ENCODE measurements around the gene GTF3A.

GTF3A gene

DNA sequence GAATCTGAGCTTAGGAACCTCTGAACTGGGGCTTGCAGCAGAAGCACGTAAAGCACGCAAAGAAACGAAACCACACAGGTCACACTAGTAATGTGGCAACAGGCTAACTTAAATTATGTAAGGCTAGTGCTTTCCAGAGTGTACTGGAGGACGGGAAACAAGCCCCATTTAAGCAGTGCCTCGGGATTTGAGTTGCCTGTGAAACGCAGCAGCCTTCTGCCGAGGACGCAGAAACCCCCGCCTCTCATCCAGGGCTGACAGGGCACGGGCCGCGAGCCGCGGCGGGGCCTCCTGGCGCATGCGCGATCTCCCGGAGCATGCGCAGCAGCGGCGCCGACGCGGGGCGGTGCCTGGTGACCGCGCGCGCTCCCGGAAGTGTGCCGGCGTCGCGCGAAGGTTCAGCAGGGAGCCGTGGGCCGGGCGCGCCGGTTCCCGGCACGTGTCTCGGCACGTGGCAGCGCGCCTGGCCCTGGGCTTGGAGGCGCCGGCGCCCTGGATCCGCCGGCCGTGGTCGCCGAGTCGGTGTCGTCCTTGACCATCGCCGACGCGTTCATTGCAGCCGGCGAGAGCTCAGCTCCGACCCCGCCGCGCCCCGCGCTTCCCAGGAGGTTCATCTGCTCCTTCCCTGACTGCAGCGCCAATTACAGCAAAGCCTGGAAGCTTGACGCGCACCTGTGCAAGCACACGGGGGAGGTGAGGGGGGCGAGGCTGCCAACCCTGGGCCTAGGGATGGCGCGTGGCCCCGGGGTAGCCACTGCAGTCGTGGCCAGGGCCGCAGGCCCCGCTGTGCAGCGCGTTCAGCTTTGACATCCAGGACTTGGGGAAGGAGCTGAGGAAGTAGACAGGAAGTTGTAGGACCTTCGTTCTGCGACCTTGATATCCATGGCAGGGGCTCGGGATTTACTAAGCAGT, at the start of gene GTF3A:
GTF3A (plus strand) TSS at position 374 of the 912 bp plus-strand sequence.
- Histone ChIP-seq H3K4me1 (ENCODE audit: insufficient read depth, low read length) (peaks cover 24% of the 10 kb centered on the region), H3K27me3 (ENCODE audit: insufficient read depth, low read length) (peaks cover 5% of the 10 kb centered on the region), H2AFZ (ENCODE audit: low read depth, low read length) (peak within 1 kb of the TSS; percentile 69), H3K4me3 (ENCODE audit: low read length) (peak within 1 kb of the TSS; percentile 78), H3K9me3 (ENCODE audit: low read length) (no peaks in the 10 kb centered on the region), H3K36me3 (ENCODE audit: insufficient read depth, low read length) (peaks cover 23% of the 10 kb centered on the region)

DNA sequence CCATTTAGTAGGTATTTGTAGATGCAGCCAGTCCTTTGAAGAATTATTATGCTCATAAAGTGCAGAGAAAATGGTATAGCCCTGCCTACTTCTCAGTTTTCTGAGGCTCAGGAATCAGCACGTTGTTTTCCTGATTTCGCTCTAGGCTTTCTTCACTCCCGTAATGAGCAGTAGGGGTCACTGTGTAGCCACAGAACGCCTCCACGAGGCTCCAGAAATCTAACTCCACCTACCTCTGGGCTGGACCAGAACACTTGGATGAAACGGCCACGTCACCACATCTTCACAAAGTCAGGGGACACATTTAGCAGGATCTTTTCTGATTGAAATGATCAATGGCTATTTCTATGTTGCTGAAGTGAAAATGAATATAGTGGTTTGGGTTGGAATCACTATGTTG, 49.8 kb upstream of the GTF3A start:
- H3K4me1 ChIP-seq (ENCODE audit: insufficient read depth, low read length), result no peaks in the 10 kb centered on the region
- H2AFZ ChIP-seq (ENCODE audit: low read depth, low read length), result no peak overlapping the region
- H3K4me3 ChIP-seq (ENCODE audit: low read length), result no peak overlapping the region
- no peaks in the 10 kb centered on the region for H3K36me3 ChIP-seq (ENCODE audit: insufficient read depth, low read length)
- H3K9me3 ChIP-seq (ENCODE audit: low read length), result no peaks in the 10 kb centered on the region
- peaks cover 9% of the 10 kb centered on the region for H3K27me3 ChIP-seq (ENCODE audit: insufficient read depth, low read length)

DNA sequence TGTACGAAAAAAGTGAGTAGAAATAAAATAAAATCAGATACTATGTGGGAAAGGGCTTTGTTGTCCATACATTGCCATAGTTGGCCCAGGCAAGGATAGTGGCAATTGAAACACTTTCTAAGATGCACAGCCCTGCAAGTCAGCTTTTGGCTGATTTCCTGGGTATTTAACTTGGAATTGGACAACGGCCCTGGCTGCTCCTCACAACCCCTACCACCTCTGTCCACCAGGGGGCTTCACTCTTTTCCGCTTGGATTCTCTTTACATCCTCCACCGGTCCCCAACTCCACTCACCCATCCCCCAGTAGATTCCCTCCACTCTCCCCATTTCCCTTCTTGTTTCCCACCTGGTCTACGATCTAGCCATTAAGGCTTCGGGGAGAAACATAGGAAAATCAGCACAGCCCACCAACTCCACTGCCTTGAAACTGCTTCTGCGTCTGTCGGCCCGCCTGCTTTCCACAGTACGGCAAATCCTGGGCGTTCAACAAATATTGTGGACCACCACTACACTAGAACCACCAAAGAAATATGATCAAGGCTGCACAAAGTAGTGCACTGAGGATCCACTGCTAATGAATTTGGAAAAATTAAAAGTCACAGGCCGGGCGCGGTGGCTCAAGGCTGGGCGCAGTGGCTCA, 48.6 kb upstream of the GTF3A start:
- no peak overlapping the region for H3K4me3 ChIP-seq (ENCODE audit: low read length)
- H3K4me1 ChIP-seq (ENCODE audit: insufficient read depth, low read length), result no peaks in the 10 kb centered on the region
- H3K9me3 ChIP-seq (ENCODE audit: low read length), result no peaks in the 10 kb centered on the region
- no peak overlapping the region for H2AFZ ChIP-seq (ENCODE audit: low read depth, low read length)
- H3K36me3 ChIP-seq (ENCODE audit: insufficient read depth, low read length), result no peaks in the 10 kb centered on the region
- H3K27me3 ChIP-seq (ENCODE audit: insufficient read depth, low read length), result peaks cover 9% of the 10 kb centered on the region

DNA sequence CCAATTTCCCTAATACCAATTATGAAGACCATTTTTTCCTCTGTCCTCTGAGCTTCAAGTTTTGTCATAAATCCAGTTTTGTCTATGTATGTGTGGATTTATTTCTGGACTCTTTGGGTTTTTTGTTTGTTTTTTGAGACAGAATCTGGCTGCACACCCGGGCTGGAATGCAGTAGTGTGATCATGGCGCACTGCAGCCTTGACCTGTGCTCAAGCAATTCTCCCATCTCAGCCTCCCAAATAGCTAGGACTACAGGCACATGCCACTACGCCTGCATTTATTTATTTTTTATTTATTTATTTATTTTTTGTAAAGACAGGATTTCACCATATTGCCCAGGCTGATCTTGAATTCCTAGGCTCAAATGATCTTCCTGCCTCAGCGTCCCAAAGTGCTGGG, 45.3 kb upstream of the GTF3A start:
- no peaks in the 10 kb centered on the region for H3K27me3 ChIP-seq (ENCODE audit: insufficient read depth, low read length)
- H3K4me1 ChIP-seq (ENCODE audit: insufficient read depth, low read length), result no peaks in the 10 kb centered on the region
- H3K9me3 ChIP-seq (ENCODE audit: low read length), result no peaks in the 10 kb centered on the region
- no peak overlapping the region for H2AFZ ChIP-seq (ENCODE audit: low read depth, low read length)
- no peak overlapping the region for H3K4me3 ChIP-seq (ENCODE audit: low read length)
- no peaks in the 10 kb centered on the region for H3K36me3 ChIP-seq (ENCODE audit: insufficient read depth, low read length)

DNA sequence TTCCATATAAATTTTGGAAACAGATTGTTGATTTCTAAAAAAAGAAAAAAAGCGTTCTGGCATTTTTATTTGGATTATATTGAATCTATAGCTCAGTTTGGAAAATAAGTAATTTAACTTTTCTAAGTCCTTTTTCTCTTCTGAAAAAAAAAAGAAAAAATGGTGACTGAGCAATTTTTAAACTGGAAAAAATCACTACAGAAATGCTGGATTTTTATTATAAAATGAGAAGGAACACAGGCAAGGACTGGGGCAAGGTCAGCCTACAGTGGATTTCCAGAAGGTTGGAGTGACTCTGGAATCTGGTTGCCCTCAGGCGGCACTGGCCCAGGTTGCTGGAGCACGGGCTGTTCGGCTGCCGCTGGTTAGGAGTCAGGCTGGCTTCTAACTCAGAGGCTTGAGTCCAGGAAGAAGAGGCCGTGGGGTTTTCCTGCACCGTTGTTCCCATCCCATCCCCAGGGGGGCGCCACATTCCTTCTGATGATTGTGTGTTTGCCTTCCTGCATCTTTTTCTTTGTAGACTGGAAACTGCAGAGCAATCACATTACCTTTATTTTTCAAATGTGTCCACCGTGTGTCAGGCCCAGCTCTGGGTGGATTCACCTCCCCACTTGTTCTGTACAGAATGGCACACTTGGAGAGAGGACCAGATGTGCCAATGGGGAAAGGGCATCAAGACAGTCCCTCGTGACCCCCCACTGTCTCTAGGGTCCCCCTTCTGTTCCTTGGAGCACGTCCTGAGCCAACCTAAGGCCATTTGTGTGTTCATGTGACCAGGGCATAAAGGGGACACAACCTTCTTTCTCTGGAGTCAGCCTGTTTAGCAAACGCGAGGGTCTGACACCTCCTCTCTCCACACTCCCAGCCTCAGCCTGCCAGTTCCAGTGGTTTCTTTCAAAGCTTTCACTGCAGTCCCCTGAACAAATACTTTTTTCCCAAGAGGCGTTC, 44.5 kb upstream of the GTF3A start:
- Histone ChIP-seq H3K27me3 (ENCODE audit: insufficient read depth, low read length) (peaks cover 3% of the 10 kb centered on the region), H3K36me3 (ENCODE audit: insufficient read depth, low read length) (no peaks in the 10 kb centered on the region), H3K4me1 (ENCODE audit: insufficient read depth, low read length) (no peaks in the 10 kb centered on the region), H3K9me3 (ENCODE audit: low read length) (no peaks in the 10 kb centered on the region), H2AFZ (ENCODE audit: low read depth, low read length) (no peak overlapping the region), H3K4me3 (ENCODE audit: low read length) (no peak overlapping the region)

DNA sequence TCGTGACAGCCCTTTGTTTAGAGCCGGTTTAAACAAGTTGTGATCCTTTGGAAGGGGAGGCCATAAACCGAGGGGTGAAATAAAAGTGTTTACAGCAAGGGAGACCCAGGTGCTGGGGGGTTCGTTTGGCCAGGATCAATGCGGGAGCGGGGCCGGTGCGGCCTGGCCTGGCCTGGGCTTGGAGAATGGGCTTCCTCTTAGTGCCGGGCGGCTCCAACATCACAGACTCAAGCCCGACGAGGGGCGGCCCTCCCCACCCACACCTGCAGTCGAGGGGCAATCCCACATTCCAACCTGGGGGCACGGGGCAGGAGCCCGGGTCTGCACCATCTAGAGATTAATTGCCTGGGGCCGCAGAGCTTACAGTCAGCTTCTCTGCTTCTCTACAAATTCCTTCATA, 42.8 kb upstream of the GTF3A start:
- no peaks in the 10 kb centered on the region for H3K4me1 ChIP-seq (ENCODE audit: insufficient read depth, low read length)

DNA sequence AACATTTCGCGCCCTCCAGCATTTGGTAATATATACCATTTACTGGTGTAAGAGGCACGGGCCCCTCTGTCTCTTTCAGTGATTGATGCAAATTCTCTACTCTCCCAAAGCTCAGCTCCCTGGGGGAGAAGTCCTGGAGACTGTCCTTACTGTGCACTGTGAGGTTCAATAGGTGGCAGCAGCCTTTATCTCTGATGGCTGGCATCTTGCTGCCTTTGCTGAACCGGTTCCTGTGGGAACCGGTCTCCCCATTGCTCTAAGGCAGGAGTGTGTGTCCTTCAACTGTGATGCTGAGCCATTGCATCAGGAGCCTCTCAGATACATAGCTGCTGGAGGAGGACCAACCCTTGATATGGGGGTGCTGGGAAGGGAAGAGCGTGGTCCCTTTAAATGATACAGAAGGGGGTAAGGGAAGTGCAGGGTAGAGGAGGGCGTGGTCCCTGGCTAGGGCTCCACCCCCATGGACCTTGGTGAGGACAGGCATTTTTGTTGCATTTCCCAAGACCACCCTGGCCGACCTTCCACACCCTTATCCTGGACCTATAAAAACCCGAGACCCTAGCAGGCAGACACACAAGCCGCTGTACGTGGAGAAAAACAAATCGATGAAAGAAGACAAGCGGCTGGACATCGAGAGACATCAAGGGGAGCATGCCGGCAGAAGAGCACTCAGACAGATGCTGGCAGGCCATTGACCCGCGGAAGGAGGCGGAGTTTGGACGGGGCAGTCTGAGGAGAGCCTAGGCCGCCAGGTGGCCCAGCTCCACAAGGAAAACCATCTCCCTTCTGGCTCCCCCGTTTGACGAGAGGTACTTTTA, 41.1 kb upstream of the GTF3A start:
- H2AFZ ChIP-seq (ENCODE audit: low read depth, low read length), result no peak overlapping the region
- no peaks in the 10 kb centered on the region for H3K4me1 ChIP-seq (ENCODE audit: insufficient read depth, low read length)
- H3K9me3 ChIP-seq (ENCODE audit: low read length), result no peaks in the 10 kb centered on the region
- H3K4me3 ChIP-seq (ENCODE audit: low read length), result no peak overlapping the region
- no peaks in the 10 kb centered on the region for H3K36me3 ChIP-seq (ENCODE audit: insufficient read depth, low read length)
- H3K27me3 ChIP-seq (ENCODE audit: insufficient read depth, low read length), result peaks cover 12% of the 10 kb centered on the region

More for the DNA sequence above, 42.8 kb upstream of the GTF3A start:
- peak overlapping the region; percentile 27 for H2AFZ ChIP-seq (ENCODE audit: low read depth, low read length)
- H3K9me3 ChIP-seq (ENCODE audit: low read length), result no peaks in the 10 kb centered on the region
- no peak overlapping the region for H3K4me3 ChIP-seq (ENCODE audit: low read length)
- H3K36me3 ChIP-seq (ENCODE audit: insufficient read depth, low read length), result no peaks in the 10 kb centered on the region
- peaks cover 12% of the 10 kb centered on the region for H3K27me3 ChIP-seq (ENCODE audit: insufficient read depth, low read length)

DNA sequence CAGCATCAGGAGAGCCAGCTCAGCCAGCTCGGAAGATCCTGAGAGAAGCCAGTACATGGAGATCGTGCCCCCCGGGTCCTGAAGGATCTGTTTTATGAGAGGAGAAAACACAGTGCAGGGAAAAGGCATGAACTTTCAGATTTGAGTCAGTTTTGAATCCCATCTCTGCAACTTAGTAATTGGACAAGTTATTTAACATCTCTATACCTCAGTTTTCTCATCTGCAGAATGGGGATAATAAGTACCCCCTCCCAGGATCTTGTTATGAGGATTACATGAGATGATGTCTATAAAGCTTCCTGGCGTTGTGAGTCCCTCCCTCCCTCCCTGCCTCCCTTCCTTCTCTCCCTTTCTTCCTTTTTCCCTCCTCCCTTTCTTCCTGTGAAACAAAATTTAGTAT, 40.1 kb upstream of the GTF3A start:
- H3K27me3 ChIP-seq (ENCODE audit: insufficient read depth, low read length), result peaks cover 12% of the 10 kb centered on the region
- H3K9me3 ChIP-seq (ENCODE audit: low read length), result no peaks in the 10 kb centered on the region
- H3K4me1 ChIP-seq (ENCODE audit: insufficient read depth, low read length), result no peaks in the 10 kb centered on the region
- H3K36me3 ChIP-seq (ENCODE audit: insufficient read depth, low read length), result no peaks in the 10 kb centered on the region
- no peak overlapping the region for H2AFZ ChIP-seq (ENCODE audit: low read depth, low read length)
- H3K4me3 ChIP-seq (ENCODE audit: low read length), result no peak overlapping the region

DNA sequence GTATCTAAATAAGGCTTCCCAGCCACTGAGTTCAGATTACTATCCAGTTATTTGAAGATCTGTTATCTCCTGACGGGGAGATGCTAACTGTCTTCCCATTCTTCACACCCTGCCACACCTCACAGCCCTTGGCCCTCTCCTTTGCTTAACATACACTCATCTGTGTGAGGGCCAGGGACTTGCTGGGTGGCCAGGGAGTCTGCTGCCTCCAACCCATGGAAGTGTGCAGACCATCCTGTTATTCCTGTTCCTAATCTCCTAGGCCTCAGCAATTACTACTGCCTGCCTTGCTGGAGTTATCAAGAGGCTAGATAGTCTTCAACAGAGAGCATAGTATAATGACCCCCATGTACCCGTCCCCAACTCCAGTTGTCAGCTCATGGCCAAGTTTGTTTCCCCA, 36.2 kb upstream of the GTF3A start:
- Histone ChIP-seq H3K9me3 (ENCODE audit: low read length) (no peaks in the 10 kb centered on the region), H3K27me3 (ENCODE audit: insufficient read depth, low read length) (peaks cover 12% of the 10 kb centered on the region), H3K4me1 (ENCODE audit: insufficient read depth, low read length) (no peaks in the 10 kb centered on the region), H2AFZ (ENCODE audit: low read depth, low read length) (no peak overlapping the region), H3K4me3 (ENCODE audit: low read length) (no peak overlapping the region), H3K36me3 (ENCODE audit: insufficient read depth, low read length) (no peaks in the 10 kb centered on the region)

DNA sequence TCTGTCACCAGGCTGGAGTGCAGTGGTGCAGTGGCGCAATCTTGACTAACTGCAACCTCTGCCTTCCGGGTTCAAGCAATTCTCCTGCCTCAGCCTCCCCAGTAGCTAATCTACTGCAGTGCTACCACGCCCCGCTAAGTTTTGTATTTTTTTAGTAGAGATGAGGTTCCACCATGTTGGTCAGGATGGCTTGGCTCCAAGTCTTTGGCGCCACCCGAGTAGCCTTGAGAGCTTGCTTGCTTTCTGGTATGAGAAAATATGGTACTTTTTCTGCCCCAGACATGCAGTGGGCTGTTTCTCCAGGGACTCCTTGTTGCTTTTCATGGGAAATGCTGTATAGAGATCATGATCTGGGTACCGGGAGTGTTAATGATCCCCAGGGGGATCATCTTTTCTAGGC, 34.5 kb upstream of the GTF3A start:
- Histone ChIP-seq H3K27me3 (ENCODE audit: insufficient read depth, low read length) (peaks cover 10% of the 10 kb centered on the region), H3K4me3 (ENCODE audit: low read length) (no peak overlapping the region), H3K4me1 (ENCODE audit: insufficient read depth, low read length) (no peaks in the 10 kb centered on the region), H2AFZ (ENCODE audit: low read depth, low read length) (no peak overlapping the region), H3K9me3 (ENCODE audit: low read length) (no peaks in the 10 kb centered on the region), H3K36me3 (ENCODE audit: insufficient read depth, low read length) (no peaks in the 10 kb centered on the region)

DNA sequence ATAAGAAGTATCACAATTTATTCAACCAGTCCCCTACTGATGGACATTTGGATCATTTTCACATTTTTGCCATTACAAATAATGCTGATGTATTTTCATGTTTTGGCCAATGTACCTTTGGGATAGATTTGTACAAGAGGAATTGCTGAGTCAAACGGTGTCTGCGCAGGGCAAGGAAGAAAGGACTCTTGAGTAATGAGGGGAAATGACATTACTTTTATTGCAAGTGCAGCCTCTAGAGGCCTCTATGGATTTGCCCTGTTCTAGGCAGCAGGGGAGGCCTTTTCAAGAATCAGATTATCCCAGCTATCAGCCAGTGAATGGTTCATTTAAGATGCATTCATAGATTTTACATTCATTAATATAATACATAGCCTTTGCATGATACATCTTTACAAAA, 32.9 kb upstream of the GTF3A start:
- Histone ChIP-seq H3K27me3 (ENCODE audit: insufficient read depth, low read length) (peaks cover 8% of the 10 kb centered on the region), H3K4me1 (ENCODE audit: insufficient read depth, low read length) (no peaks in the 10 kb centered on the region), H2AFZ (ENCODE audit: low read depth, low read length) (no peak overlapping the region), H3K4me3 (ENCODE audit: low read length) (no peak overlapping the region), H3K36me3 (ENCODE audit: insufficient read depth, low read length) (no peaks in the 10 kb centered on the region), H3K9me3 (ENCODE audit: low read length) (no peaks in the 10 kb centered on the region)

DNA sequence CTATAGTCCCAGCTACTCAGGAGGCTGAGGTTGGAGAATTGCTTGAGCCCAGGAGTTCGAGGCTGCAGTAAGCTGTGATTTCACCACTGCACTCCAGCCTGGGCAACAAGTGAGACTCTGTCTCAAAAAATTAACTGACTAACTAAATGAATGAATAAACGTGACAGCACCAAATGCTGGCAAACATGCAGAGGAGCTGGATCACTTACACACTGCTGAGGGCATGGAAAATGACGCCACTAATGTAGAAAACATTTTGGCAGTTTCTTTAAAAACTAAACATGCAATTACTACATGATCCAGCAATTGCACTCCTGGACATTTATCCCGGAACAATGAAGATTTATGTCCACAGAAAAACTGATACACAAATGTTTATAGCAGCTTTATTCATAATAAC, 31.3 kb upstream of the GTF3A start:
- Histone ChIP-seq H3K9me3 (ENCODE audit: low read length) (no peaks in the 10 kb centered on the region), H3K4me3 (ENCODE audit: low read length) (no peak overlapping the region), H2AFZ (ENCODE audit: low read depth, low read length) (no peak overlapping the region), H3K4me1 (ENCODE audit: insufficient read depth, low read length) (no peaks in the 10 kb centered on the region), H3K36me3 (ENCODE audit: insufficient read depth, low read length) (no peaks in the 10 kb centered on the region), H3K27me3 (ENCODE audit: insufficient read depth, low read length) (peaks cover 8% of the 10 kb centered on the region)
